NCI-H2227 (cell line): ENCODE results near the gene FBXW4.
A peak's percentile ranks its signal among the peaks of the same experiment; 100 is the strongest.

Source experiments
- DNase-seq: peaks from one replicate; lab custom pipeline; 2025; ENCODE audit not compliant: unreplicated experiment; lab: John Stamatoyannopoulos, UW

Gene FBXW4

DNA sequence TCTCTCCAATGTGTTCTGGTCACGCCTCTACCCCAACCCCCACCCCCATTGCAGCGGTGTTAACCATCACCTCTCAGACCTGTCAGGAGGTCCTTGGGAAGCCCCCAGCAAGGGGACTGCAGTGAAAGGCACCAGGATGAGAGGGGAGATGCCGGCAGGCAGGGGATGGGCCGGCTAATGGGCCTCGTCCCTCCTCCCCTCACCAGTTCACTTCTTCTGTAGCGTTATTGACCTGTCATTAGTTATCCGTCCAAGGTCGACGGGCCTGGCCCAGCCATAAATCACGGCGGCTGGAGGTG lies 125.7 kb downstream of the FBXW4 start:
- DNase-seq = no peak

DNA sequence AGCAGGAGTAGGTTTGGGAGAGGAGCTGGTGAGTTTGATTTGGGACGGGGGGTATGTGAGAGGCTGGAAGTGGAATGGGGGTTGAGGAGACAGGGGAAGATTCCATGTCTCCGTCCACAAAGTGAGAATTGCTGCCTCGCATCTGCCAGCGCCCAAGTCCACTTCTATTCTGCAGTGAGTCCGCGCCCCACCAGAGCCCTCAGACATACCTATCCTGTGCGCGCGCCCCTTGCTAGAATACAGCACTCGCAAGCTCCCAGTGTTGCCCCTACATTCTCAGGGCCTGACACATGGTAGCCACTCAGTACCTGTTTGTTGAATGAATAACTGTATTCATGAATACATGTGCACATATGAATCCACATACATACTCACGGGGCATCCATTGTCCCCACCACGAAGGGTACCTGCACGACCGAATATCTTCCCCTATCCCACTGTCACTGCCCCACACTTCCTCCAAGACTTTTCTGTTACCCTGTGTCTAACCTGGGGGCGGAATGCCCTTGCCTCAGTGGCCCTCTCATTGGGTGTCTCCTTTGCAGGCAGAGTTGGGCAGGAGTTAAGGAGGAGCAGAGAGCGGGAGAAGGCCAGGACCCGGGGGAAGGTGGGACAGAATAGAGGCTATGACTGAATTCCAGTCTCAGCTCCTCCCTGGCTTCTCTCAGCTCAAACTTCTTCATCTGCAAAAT lies 126.8 kb downstream of the FBXW4 start:
- no peak for DNase-seq

DNA sequence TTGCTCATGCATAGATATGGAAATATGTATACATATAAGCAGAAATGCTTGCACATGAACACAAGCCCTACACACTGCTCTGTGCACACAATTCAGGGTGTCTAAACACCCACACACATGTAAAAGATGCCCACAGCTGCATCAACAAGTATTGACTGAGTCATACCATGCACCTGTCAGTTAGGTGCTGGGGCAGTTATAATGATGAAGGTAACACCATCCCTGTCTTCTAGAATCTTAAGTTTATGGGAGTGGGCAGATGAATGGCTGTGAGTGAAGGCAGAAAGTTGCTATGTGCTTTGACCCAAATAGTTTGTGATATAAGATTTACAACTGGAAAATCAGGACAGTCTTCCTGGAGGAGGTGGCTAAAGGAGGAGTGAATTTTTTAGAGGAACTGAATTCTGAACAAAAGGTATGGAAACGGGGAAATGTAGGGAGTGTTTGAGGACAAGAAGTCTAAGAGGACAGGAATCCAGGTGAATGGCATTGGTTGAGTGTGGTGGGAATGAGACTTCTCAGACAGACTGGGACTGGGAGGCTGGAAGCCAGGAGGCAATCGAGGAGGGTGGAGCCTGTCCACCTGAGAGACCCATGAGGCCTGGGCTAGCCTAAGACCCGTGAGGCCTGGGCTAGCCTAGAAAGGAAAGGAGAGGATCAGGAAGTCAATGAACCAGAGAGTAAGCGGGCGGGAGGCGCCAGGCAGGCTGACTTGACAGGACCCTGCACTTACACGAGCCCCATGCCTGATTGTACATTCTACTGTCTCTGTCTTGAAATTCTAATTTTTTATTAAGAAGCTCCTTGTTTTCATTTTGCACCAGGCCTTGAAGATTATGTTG lies 127.6 kb downstream of the FBXW4 start:
- no peak for DNase-seq

DNA sequence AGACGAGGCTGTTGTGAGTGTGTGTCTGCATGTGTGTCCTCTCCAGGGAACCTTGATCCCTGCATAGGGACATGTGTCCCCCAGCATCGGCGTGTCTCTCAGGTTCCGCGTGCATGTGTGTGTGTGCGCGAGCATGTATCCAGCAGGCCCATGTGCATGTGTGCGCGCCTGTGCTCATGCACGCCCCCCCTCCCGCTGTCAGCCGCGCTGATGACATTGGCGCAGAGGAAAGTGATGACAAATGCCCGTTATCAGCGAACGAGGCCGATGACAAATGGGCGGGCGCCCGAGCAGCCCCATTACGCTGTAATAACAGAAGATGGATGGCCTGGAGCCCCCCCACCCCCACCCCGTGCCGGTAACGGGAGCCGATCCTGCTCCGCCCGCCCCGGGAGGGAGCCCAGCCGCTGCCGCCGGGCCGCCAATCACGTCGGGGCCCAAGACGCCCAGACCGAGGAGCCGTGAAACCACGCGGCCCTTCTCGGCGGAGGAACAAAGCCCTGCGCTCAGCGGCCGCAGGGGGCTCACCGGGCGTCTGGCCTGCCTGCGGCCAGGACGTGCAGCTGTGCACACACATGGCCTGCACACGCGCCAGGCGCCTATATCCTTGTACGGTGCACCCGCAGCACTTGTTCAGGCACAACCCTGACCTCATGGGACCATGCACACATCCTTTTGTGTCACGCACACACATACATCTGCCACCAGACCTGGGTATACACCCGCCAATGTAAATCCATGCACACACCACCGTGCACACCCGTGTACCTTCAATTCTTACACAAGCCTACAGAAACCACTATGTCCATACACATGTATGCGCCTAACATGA lies 128.4 kb downstream of the FBXW4 start:
- peak; percentile 87 for DNase-seq

DNA sequence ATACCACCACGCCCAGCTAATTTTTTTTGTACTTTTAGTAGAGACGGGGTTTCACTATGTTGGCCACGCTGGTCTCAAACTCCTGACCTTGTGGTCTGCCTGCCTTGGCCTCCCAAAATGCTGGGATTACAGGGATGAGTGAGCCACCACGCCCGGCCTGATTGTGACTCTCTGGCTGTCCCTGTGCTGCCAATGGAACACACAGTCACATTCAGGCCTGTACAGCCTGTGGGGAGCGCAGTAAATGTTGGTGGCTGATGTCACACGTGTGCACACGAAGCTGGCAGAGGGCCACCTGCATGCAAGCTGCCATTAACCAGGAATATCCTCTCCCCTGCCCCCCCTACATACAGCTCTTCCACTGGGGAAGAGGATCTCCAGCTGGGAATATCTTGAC lies 129.0 kb downstream of the FBXW4 start:
- no peak for DNase-seq

DNA sequence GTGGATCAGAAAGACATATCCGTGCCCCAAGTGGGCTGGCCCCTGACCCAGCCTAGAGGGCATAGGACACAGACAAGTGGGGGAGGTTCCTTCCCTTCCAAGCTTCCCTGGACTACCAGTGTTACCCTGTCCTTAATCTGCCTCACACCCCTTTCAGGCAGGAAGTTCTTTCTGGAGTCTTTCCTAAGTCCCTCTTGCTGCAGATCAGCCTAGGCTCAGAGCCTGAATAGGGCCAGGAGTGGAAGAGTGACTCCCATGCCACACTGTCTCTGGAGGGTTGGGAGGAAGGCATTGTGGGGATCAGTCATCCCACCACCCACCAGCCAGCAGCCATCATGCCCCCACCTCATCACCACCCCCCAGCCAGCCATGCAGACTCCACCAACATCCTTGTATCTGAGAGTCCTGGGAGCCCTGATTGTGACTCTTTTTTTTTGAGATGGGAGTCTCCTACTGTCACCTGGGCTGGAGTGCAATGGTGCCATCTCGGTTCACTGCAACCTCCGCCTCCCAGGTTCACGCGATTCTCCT lies 129.5 kb downstream of the FBXW4 start:
- DNase-seq = no peak

DNA sequence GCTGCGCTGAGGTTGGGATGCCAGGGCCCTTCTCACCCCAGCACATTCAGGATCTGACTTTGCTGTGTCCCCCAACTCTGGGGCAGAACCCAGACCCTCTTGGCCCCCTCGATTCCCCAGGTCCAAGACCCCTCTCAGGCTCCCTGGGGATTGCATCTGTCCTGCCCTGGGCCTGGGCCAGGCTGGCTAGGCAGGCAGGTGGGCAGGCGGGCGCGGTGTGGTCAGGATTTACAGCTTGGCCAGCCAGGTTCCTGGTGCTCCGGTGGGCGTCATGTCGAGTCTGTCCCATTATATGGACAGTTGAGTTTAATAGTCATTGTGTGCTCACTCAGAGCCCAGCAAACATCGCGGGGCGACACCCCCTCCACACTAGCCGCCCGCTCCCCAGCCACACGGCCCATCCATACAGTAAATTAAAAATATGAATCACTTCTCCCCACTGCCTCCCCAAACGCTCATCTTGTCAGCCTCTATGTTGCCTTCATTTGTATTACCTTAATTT lies 130.4 kb downstream of the FBXW4 start:
- DNase-seq = no peak

DNA sequence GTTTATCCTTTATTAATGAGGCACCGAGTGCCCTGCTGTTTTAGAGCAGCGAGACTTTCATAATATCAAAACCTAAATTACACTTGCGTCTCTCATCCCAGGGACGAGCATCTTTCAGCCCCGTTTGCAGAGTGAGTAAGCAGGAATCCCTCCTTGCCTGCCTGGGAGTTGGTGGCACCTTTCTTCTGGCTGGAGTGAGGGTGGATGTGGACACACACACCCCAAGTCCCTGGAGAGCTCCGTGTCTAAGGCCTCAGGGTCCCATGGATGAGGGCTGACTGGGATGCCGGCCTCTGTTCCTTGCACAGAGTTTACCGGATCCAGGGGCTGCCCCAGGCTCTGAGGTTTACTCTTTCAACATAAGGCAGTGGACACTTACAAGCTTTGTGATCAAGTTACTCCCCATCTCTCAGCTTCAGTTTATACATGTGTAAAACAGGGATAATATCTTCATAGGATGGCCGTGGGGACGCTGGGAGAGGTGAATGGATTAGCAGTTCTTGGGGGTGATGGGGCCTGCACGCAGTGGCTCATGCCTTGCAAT lies 131.4 kb downstream of the FBXW4 start:
- no peak for DNase-seq

DNA sequence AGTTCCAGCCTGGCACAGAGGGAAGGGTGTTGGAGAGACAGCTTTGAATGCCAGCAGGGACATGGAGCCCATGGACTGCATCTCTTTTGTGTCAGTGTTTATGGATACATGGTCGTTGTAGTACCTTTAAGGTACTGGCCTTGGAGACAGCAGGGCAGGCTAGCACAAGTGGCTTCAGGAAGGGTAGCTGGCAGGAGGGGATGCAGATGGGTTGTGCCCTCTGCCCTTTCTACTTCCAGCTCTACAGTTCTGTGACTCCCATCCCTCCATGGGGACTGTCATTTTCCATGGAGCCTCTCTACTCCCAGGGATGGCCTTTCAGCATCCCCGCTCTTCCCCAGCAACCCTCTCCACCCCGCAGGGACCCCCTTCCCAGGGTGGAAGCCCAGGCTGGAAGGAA lies 132.0 kb downstream of the FBXW4 start:
- no peak for DNase-seq

DNA sequence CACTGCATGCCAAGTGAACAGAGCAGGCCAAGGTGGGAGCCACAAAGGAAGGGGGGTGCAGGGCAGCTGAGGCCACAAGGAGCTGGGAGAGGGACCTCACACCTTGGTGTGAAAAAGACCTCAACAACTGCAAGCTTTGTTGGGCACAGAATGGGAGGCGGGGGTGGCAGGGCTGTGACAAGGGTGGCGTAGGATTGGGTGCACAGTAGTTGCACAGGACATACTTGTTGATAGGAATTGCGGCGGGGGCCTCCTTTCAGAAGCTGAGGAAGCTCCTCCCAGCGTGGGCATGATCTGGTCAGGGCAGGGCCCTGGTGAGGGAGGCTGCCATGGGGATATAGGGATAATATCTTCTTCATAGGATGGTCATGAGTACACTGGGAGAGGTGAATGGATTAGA lies 132.7 kb downstream of the FBXW4 start:
- no peak for DNase-seq

DNA sequence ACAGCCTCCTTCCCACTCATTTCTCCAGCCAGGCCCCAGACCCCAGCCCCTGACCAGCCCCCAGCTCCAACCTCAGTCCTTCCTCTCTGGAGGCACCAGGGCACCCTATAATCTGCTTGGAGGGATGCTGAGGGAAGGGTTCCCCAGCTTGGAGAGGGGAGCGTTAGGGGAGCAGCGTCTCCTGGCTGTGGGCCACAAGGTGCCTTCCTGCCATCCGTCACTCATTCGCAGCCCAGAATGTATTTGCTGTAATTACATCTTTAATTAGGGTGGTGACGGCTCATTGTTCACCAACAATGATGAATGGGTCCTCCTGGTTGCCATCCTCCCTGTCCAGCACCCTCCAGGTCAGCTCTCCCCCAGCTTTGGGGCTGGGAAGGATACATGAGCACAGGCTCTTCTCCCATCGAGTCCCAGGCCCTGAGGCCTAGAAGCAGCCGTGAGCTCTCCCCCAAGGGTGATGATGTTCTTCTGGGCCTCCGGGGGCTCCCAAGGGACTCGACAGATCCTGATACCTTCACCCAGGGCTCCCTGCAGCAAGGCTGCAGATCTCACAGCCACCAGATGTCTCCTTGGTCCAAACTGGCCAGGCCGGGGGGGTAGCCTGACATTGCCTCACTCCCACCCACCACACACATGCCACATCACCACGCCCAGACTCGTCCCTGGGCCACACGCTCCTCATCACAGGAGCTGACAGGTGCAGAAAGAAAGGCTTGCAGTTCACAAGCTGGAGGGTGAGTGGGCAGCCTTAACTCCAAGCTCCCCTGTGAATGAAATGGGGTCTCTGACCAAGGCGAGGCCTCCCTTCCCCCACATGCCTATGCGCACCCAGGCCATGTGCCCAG lies 133.7 kb downstream of the FBXW4 start:
- DNase-seq = no peak
